GM23338 (cell line): ENCODE measurements around the gene TRPC4. TPM values are rescaled to one million over a fixed set of nuclear protein-coding genes. Genes with fewer than 3 reads are reported as not detected.

Experiments used
- ATAC-seq: fragments of 200-7000 bp; cut with Tn5 transposase; 3 replicates; pipeline ENCODE4 v1.9.1; 2020
- DNase-seq: peaks from one replicate; pipeline ENCODE4 v3.0.0-alpha.2; 2015; ENCODE audit warnings: low spot score
- H2AFZ ChIP-seq: fragments of 200-600 bp; sonication (generic); 2 replicates; pipeline ENCODE4 v1.8.0; 2016; ENCODE audit warnings: antibody characterized with exemption, mild to moderate bottlenecking, moderate library complexity
- H3F3A ChIP-seq: fragments of 200-600 bp; sonication (generic); replicated peaks from 2 replicates; pipeline ENCODE4 v1.8.0; 2017; ENCODE audit warnings: antibody characterized with exemption, mixed run types, low read depth
- H3K27ac ChIP-seq: fragments of 200-600 bp; sonication (generic); 2 replicates; pipeline ENCODE4 v1.6.1; 2016; ENCODE audit warnings: low read depth
- H3K27me3 ChIP-seq: fragments of 200-600 bp; sonication (generic); 2 replicates; pipeline ENCODE4 v1.8.0; 2016; ENCODE audit warnings: mild to moderate bottlenecking, mixed run types, moderate library complexity; ENCODE audit not compliant: insufficient read depth
- H3K36me3 ChIP-seq: fragments of 200-600 bp; sonication (generic); 2 replicates; pipeline ENCODE4 v1.8.0; 2016; ENCODE audit warnings: mild to moderate bottlenecking; ENCODE audit not compliant: insufficient read depth
- H3K4me1 ChIP-seq: fragments of 200-600 bp; sonication (generic); 2 replicates; pipeline ENCODE4 v1.8.0; 2016; ENCODE audit warnings: mild to moderate bottlenecking, moderate library complexity; ENCODE audit not compliant: insufficient read depth
- H3K4me2 ChIP-seq: fragments of 200-600 bp; sonication (generic); 2 replicates; pipeline ENCODE4 v1.7.1; 2017; ENCODE audit warnings: mixed run types
- H3K4me3 ChIP-seq: fragments of 200-600 bp; sonication (generic); 2 replicates; pipeline ENCODE4 v1.6.1; 2016; ENCODE audit warnings: mixed run types
- H3K79me2 ChIP-seq: fragments of 200-600 bp; sonication (generic); replicated peaks from 2 replicates; pipeline ENCODE4 v1.8.0; 2017; ENCODE audit warnings: mild to moderate bottlenecking; ENCODE audit not compliant: insufficient read depth
- H3K9me2 ChIP-seq: fragments of 200-600 bp; sonication (generic); 2 replicates; pipeline ENCODE4 v1.8.0; 2017; ENCODE audit not compliant: insufficient read depth
- H4K20me1 ChIP-seq: fragments of 200-600 bp; sonication (generic); replicated peaks from 2 replicates; pipeline ENCODE4 v1.8.0; 2017; ENCODE audit warnings: mild to moderate bottlenecking; ENCODE audit not compliant: insufficient read depth
- H3K27ac Mint-ChIP-seq: 2 replicates; pipeline ENCODE4 v1.8.0; 2020; ENCODE audit warnings: inconsistent platforms, mild to moderate bottlenecking, moderate library complexity, mixed read lengths
- H3K27me3 Mint-ChIP-seq: 3 replicates; pipeline ENCODE4 v1.8.0; 2022; ENCODE audit warnings: low read depth, mild to moderate bottlenecking, moderate library complexity, mixed read lengths, inconsistent platforms; ENCODE audit not compliant: insufficient read depth, poor library complexity
- H3K36me3 Mint-ChIP-seq: 3 replicates; pipeline ENCODE4 v1.8.0; 2021; ENCODE audit warnings: low read depth, mild to moderate bottlenecking, inconsistent platforms, moderate library complexity, mixed read lengths
- H3K4me1 Mint-ChIP-seq: 3 replicates; pipeline ENCODE4 v1.8.0; 2020; ENCODE audit warnings: mild to moderate bottlenecking, inconsistent platforms, mixed read lengths
- H3K4me3 Mint-ChIP-seq: 3 replicates; pipeline ENCODE4 v1.8.0; 2021; ENCODE audit warnings: moderate library complexity, mild to moderate bottlenecking, inconsistent platforms, mixed read lengths
- H3K9me3 Mint-ChIP-seq: 3 replicates; pipeline ENCODE4 v1.8.0; 2020; ENCODE audit warnings: moderate library complexity, mild to moderate bottlenecking, inconsistent platforms, mixed read lengths
- EZH2phosphoT487 ChIP-seq: fragments of 200-600 bp; sonication (generic); IDR thresholded peaks from one replicate; pipeline ENCODE4 v1.8.1; 2018; ENCODE audit warnings: antibody characterized with exemption; ENCODE audit not compliant: unreplicated experiment
- NANOG ChIP-seq: IDR thresholded peaks from 2 replicates; pipeline ENCODE4 v1.6.1; 2016; ENCODE audit warnings: antibody characterized with exemption, borderline replicate concordance
- POLR2AphosphoS5 ChIP-seq: IDR thresholded peaks from 2 replicates; pipeline ENCODE4 v1.6.1; 2016; ENCODE audit warnings: antibody characterized with exemption, low read depth
- ZNF114 ChIP-seq: fragments of 250-450 bp; sonication (Bioruptor Pico); IDR thresholded peaks from 2 replicates; pipeline ENCODE4 v1.5.0; 2020; ENCODE audit warnings: mild to moderate bottlenecking, moderate library complexity
- ZNF331 ChIP-seq: fragments of 250-450 bp; sonication (Bioruptor Pico); IDR thresholded peaks from 2 replicates; pipeline ENCODE4 v1.5.0; 2020; ENCODE audit warnings: low read depth, mild to moderate bottlenecking, moderate library complexity
- polyA plus RNA-seq: library from polyadenylated mRNA; unstranded; fragments of >200 nt; fragmentation: Nextera tagmentation; extraction: Ambion mirVana; gene quantifications from 2 replicates; pipeline ENCODE4 v1.2.1, GENCODE V29; 2016
- total RNA-seq: library from RNA; depleted of rRNA; stranded (reverse); fragments of >200 nt; shearing (Covaris generic); gene quantifications from 2 replicates; pipeline ENCODE4 v1.2.3, GENCODE V29; 2014
- TF ChIP-seq, protein P1 (sequence below): IDR thresholded peaks from one replicate; pipeline ENCODE4 v1.6.1; 2018; ENCODE audit warnings: antibody characterized with exemption; ENCODE audit not compliant: unreplicated experiment
- TF ChIP-seq, protein P2 (sequence below): fragments of 250-450 bp; sonication (Bioruptor Pico); IDR thresholded peaks from 2 replicates; pipeline ENCODE4 v1.5.0; 2020; ENCODE audit warnings: mild to moderate bottlenecking, moderate library complexity
- TF ChIP-seq, protein P3 (sequence below): IDR thresholded peaks from 2 replicates; pipeline ENCODE4 v1.6.1; 2016; ENCODE audit warnings: antibody characterized with exemption

The TRPC4 gene
- total and polyA plus RNA-seq, 2 experiments from 2014 or later, result 1.1 to 2.1 TPM

DNA sequence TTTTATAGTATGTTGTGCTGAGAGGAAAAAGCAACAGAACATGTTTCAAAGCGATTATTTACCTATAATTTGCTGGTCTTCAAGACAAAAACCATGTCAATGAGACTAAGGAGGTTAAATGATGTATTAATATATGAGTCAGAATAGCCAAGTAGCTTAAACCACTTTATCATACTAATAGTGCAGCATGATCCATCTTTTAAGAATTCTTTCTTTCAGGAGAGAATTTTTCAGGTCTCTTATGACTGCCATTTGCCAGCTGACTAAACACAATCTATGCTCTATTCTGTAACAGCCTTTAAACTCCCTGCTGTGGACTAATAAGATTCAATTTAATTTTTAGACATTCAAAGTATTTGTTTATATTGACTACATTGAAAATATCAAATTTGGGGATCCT lies 93.7 kb downstream of the TRPC4 start:
- Mint-ChIP-seq H3K27me3 (no peaks in the 10 kb centered on the region), H3K4me1 (no peaks in the 10 kb centered on the region), H3K9me3 (no peaks in the 10 kb centered on the region), H3K4me3 (no peak overlapping the region), H3K36me3 (no peaks in the 10 kb centered on the region), H3K27ac (no peak overlapping the region)
- Histone ChIP-seq H4K20me1 (no peaks in the 10 kb centered on the region), H3F3A (no peaks in the 10 kb centered on the region), H3K9me2 (no peaks in the 10 kb centered on the region), H3K4me2 (no peak overlapping the region), H3K79me2 (no peaks in the 10 kb centered on the region), H2AFZ (no peak overlapping the region), H3K27ac (no peak overlapping the region), H3K27me3 (no peaks in the 10 kb centered on the region), H3K4me1 (no peaks in the 10 kb centered on the region), H3K36me3 (no peaks in the 10 kb centered on the region), H3K4me3 (no peak overlapping the region)
- no peak for TF ChIP-seq EZH2phosphoT487
- no peak for TF ChIP-seq NANOG
- TF ChIP-seq, protein P1, sequence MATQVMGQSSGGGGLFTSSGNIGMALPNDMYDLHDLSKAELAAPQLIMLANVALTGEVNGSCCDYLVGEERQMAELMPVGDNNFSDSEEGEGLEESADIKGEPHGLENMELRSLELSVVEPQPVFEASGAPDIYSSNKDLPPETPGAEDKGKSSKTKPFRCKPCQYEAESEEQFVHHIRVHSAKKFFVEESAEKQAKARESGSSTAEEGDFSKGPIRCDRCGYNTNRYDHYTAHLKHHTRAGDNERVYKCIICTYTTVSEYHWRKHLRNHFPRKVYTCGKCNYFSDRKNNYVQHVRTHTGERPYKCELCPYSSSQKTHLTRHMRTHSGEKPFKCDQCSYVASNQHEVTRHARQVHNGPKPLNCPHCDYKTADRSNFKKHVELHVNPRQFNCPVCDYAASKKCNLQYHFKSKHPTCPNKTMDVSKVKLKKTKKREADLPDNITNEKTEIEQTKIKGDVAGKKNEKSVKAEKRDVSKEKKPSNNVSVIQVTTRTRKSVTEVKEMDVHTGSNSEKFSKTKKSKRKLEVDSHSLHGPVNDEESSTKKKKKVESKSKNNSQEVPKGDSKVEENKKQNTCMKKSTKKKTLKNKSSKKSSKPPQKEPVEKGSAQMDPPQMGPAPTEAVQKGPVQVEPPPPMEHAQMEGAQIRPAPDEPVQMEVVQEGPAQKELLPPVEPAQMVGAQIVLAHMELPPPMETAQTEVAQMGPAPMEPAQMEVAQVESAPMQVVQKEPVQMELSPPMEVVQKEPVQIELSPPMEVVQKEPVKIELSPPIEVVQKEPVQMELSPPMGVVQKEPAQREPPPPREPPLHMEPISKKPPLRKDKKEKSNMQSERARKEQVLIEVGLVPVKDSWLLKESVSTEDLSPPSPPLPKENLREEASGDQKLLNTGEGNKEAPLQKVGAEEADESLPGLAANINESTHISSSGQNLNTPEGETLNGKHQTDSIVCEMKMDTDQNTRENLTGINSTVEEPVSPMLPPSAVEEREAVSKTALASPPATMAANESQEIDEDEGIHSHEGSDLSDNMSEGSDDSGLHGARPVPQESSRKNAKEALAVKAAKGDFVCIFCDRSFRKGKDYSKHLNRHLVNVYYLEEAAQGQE, result no peak
- no peak for ATAC-seq
- no peak for DNase-seq

DNA sequence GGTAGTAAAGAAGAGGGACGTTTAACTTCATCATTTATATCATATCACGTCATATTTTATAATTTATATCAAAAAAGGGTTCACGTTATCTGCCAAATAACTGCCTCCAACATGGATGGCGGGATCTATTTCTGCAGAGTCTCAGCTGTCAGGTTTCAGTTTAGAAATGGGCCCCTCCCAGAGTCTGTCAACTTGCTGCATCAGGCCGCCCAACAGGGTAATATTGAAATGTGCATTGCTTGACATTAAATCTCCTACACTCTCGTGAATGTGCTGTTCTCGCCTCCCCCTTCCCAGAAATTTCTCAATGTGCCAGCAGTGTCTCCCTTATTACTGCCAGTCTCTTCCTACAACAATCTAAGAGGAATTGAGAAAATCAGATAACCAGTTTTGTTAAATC lies 96.9 kb downstream of the TRPC4 start:
- no peak overlapping the region for H3K4me2 ChIP-seq
- no peak overlapping the region for H3K27ac ChIP-seq
- no peak overlapping the region for H3K4me3 ChIP-seq
- Mint-ChIP-seq H3K27me3 (no peaks in the 10 kb centered on the region), H3K27ac (no peak overlapping the region), H3K4me3 (no peak overlapping the region), H3K36me3 (no peaks in the 10 kb centered on the region), H3K4me1 (no peaks in the 10 kb centered on the region), H3K9me3 (no peaks in the 10 kb centered on the region)
- no peak overlapping the region for H2AFZ ChIP-seq
- ATAC-seq, result no peak
- no peak for DNase-seq
- H3K36me3 ChIP-seq, result no peaks in the 10 kb centered on the region
- no peaks in the 10 kb centered on the region for H3K27me3 ChIP-seq
- no peaks in the 10 kb centered on the region for H3F3A ChIP-seq
- no peaks in the 10 kb centered on the region for H4K20me1 ChIP-seq
- no peaks in the 10 kb centered on the region for H3K79me2 ChIP-seq
- no peaks in the 10 kb centered on the region for H3K9me2 ChIP-seq
- no peaks in the 10 kb centered on the region for H3K4me1 ChIP-seq
- TF ChIP-seq, protein P2, sequence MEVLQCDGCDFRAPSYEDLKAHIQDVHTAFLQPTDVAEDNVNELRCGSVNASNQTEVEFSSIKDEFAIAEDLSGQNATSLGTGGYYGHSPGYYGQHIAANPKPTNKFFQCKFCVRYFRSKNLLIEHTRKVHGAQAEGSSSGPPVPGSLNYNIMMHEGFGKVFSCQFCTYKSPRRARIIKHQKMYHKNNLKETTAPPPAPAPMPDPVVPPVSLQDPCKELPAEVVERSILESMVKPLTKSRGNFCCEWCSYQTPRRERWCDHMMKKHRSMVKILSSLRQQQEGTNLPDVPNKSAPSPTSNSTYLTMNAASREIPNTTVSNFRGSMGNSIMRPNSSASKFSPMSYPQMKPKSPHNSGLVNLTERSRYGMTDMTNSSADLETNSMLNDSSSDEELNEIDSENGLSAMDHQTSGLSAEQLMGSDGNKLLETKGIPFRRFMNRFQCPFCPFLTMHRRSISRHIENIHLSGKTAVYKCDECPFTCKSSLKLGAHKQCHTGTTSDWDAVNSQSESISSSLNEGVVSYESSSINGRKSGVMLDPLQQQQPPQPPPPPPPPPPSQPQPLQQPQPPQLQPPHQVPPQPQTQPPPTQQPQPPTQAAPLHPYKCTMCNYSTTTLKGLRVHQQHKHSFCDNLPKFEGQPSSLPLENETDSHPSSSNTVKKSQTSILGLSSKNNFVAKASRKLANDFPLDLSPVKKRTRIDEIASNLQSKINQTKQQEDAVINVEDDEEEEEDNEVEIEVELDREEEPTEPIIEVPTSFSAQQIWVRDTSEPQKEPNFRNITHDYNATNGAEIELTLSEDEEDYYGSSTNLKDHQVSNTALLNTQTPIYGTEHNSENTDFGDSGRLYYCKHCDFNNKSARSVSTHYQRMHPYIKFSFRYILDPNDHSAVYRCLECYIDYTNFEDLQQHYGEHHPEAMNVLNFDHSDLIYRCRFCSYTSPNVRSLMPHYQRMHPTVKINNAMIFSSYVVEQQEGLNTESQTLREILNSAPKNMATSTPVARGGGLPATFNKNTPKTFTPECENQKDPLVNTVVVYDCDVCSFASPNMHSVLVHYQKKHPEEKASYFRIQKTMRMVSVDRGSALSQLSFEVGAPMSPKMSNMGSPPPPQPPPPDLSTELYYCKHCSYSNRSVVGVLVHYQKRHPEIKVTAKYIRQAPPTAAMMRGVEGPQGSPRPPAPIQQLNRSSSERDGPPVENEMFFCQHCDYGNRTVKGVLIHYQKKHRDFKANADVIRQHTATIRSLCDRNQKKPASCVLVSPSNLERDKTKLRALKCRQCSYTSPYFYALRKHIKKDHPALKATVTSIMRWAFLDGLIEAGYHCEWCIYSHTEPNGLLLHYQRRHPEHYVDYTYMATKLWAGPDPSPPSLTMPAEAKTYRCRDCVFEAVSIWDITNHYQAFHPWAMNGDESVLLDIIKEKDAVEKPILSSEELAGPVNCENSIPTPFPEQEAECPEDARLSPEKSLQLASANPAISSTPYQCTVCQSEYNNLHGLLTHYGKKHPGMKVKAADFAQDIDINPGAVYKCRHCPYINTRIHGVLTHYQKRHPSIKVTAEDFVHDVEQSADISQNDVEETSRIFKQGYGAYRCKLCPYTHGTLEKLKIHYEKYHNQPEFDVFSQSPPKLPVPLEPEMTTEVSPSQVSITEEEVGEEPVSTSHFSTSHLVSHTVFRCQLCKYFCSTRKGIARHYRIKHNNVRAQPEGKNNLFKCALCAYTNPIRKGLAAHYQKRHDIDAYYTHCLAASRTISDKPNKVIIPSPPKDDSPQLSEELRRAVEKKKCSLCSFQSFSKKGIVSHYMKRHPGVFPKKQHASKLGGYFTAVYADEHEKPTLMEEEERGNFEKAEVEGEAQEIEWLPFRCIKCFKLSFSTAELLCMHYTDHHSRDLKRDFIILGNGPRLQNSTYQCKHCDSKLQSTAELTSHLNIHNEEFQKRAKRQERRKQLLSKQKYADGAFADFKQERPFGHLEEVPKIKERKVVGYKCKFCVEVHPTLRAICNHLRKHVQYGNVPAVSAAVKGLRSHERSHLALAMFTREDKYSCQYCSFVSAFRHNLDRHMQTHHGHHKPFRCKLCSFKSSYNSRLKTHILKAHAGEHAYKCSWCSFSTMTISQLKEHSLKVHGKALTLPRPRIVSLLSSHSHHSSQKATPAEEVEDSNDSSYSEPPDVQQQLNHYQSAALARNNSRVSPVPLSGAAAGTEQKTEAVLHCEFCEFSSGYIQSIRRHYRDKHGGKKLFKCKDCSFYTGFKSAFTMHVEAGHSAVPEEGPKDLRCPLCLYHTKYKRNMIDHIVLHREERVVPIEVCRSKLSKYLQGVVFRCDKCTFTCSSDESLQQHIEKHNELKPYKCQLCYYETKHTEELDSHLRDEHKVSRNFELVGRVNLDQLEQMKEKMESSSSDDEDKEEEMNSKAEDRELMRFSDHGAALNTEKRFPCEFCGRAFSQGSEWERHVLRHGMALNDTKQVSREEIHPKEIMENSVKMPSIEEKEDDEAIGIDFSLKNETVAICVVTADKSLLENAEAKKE, result no peak
- TF ChIP-seq ZNF114 (CRISPR knock-in tag) (no peak), POLR2AphosphoS5 (no peak), ZNF331 (CRISPR knock-in tag) (no peak)
- TF ChIP-seq, protein P3, sequence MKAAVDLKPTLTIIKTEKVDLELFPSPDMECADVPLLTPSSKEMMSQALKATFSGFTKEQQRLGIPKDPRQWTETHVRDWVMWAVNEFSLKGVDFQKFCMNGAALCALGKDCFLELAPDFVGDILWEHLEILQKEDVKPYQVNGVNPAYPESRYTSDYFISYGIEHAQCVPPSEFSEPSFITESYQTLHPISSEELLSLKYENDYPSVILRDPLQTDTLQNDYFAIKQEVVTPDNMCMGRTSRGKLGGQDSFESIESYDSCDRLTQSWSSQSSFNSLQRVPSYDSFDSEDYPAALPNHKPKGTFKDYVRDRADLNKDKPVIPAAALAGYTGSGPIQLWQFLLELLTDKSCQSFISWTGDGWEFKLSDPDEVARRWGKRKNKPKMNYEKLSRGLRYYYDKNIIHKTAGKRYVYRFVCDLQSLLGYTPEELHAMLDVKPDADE, result no peak
- TF ChIP-seq, protein P1, result no peak
